ENCODE data around the gene SHCBP1L. TPM values are rescaled to one million over a fixed set of nuclear protein-coding genes. Genes with fewer than 3 reads are reported as not detected.
A peak's percentile ranks its signal among the peaks of the same experiment; 100 is the strongest.
"Not testable (repeated sequence)": the region's sequence is repeated elsewhere in the genome, so short reads cannot be mapped to it uniquely, and the experiment has no call there.

The SHCBP1L gene
- total RNA-seq, 1 experiment from 2014 or later = not detected

DNA sequence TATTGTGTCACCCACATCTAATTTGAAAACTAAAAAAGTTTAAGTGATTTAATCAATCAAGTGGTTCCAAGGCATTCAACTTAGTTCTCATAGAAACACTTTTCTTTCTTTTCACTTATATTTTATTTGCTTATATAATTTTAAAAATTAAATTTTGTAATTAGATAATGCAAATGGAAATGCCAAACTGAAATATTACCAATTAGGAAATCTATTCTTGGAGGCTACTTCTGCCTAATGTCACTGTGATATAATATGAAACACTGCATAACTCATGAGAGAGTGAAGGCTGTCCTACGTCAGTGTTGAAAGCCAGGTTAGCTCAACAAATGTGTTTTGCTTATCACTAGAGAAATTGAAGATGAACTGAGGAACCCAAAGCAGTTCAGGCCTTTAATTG, 18.3 kb upstream of the SHCBP1L start:
- no peak overlapping the region for H3K4me3 ChIP-seq
- no peaks in the 10 kb centered on the region for H3K27me3 ChIP-seq
- no peak for DNase-seq
- no peaks in the 10 kb centered on the region for H3K9me3 ChIP-seq
- no peaks in the 10 kb centered on the region for H3K36me3 ChIP-seq

DNA sequence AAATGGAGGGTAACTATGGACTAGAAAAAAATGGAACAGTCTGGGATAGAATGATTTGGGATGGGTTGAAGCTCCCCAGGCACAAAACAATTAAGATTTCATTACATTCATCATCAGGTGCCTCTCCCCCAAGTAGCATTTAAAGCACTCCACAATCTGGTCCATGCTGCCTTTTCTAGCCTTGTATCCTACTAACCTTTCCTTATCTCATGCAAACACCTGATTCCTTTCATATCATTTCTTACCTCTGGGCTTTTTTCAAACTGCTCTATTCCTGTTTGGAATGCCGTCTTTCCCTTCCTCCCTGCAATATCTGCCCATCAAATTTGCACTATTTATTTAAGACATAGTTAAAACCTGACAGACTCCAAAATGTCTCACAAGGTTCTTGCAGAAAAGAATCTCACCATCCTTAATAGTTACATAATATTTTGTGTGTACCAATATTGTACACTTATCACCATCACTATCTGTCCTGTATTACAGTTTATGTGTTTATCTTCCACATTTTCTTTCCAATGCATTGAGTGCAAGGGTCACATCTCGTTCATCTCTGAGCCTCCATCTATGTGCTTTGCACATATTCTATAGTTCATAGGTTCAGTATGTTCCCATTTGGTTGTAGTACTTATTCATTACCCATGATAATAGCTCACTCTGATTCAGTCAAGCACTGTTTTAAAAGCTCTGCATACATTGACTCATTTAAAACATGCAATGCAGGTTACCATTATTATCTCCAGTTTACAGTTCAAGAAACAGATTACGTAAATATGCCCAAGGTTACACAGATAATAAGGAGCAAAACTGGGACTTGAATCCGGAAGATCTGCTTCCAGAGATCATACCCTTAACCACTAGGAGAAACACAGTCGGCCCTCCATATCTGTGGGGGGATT, 16.1 kb upstream of the SHCBP1L start:
- Histone ChIP-seq H3K27me3 (no peaks in the 10 kb centered on the region), H3K36me3 (no peaks in the 10 kb centered on the region), H3K9me3 (no peaks in the 10 kb centered on the region), H3K4me3 (no peak overlapping the region)
- no peak for DNase-seq

DNA sequence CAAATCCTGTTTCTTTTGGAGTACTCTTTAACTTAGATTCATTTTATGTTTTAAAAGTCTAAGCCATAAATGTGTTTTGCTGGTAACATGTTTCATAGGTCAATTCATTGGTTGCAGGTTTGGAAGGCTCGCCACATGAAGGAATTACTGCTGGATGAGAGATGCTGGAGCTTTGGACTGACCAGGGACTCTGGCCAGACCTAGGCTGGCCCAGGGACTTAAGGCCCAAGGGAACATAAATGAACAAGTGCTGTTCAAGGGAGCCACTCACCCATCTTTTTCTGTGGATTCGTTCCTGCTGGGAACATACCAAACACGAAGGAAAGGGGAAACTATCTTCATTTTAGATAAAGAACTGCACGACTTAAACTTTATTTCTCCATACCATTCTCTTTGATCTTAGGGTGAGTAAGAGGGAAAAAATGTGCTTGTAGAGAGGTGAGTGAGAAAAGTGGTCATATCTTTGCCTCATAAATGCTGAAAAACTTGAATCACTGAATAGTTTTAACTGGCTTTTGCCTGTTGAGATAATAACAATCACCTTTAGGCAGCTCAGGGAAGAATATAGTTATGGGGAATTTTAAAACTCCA, 15.3 kb upstream of the SHCBP1L start:
- Histone ChIP-seq H3K27me3 (no peaks in the 10 kb centered on the region), H3K36me3 (no peaks in the 10 kb centered on the region), H3K4me3 (no peak overlapping the region), H3K9me3 (no peaks in the 10 kb centered on the region)
- DNase-seq = no peak

DNA sequence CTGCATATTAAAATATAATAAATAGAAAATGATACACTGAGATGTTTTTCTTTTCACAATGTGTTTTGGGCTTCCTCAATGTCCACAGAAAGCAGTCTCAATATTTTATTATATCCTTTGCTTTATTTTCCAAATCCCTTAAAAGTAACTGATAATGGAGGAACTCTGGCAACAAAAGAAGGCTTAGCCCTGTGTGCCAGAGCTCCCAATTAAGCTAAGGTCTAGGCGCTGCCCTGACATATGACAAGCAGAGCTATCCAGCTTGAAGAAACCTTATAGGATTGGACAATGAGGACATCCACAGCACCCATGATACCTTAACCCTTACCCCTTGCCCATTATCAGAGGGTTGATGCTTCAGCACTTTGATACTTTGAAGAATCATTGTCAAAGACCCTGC, 12.9 kb upstream of the SHCBP1L start:
- Histone ChIP-seq H3K4me3 (no peak overlapping the region), H3K9me3 (no peaks in the 10 kb centered on the region), H3K27me3 (no peaks in the 10 kb centered on the region), H3K36me3 (no peaks in the 10 kb centered on the region)
- no peak for DNase-seq

DNA sequence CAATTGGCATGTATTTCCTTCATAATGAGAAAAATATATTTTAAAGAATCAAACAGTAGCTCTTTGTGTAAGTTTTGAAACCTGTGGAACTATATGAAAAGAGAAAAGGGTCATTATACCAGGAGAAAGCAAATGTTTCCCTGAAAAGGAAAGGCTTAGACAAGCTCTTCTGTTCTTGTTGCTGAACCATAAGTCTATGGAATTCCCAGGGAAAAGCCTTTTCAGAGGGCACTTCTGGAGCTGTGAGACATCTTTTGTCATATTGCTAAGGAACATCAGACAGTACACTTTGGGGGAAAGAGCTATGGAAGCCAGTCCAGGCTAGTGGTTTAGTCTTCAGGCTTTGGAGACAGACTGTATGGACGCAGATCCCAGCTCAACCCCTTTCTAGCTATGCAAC, 12.1 kb upstream of the SHCBP1L start:
- Histone ChIP-seq H3K27me3 (no peaks in the 10 kb centered on the region), H3K4me3 (no peak overlapping the region), H3K9me3 (no peaks in the 10 kb centered on the region), H3K36me3 (no peaks in the 10 kb centered on the region)
- DNase-seq = no peak

DNA sequence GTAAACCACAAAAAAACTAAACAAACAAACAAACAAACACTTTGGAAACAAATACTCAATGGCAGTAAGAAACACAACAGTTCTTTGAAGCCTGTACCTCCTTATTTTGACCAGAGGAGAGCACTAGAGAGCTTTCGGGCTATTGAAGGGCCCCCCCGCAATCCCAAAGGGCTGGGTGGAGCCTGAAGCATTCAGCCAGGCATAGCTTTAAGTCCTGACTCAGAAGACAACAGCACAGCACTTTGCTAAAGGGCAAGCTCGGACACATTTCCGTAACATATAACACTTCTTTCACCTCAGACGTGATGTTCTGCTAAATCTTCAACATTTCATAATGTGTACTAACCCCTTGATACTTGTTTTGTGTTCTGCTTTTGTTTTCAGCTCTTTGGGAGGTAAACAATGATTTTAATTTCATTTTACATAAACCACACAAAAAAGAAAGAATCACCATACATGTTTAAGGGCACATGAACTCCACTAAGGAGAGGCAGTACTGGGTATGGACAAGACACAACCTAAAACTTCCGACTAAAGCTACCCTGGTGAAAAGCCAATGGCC, 9.7 kb upstream of the SHCBP1L start:
- no peaks in the 10 kb centered on the region for H3K27me3 ChIP-seq
- H3K9me3 ChIP-seq = no peaks in the 10 kb centered on the region
- H3K4me3 ChIP-seq = peak overlapping the region; percentile 41
- H3K36me3 ChIP-seq = no peaks in the 10 kb centered on the region
- peak; percentile 81 for DNase-seq

DNA sequence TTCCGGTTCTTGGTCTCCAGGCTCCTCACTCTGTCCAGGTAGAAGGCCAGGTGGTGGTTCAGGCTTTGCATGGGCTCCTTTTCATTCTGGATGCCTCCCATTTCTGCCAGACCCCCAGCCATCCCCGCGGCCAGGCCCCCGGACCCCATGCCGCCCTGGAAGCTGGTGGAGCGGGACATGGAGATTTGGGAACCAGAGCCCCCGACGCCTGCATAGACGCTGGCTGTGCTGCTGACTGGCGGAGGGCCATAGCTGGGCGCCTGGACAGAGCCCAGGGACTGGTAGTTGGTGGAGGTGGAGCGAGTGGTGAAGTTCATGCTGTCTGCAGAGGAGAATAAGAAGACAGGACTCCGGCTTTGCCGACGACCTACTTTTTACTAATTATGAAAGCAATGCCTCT, 7.1 kb upstream of the SHCBP1L start:
- H3K4me3 ChIP-seq = no peak overlapping the region
- 0 out of 2 replicates have a peak, but pooled peaks cover 2% of the 10 kb centered on the region for H3K9me3 ChIP-seq
- DNase-seq = no peak
- no peaks in the 10 kb centered on the region for H3K27me3 ChIP-seq
- H3K36me3 ChIP-seq = no peaks in the 10 kb centered on the region

DNA sequence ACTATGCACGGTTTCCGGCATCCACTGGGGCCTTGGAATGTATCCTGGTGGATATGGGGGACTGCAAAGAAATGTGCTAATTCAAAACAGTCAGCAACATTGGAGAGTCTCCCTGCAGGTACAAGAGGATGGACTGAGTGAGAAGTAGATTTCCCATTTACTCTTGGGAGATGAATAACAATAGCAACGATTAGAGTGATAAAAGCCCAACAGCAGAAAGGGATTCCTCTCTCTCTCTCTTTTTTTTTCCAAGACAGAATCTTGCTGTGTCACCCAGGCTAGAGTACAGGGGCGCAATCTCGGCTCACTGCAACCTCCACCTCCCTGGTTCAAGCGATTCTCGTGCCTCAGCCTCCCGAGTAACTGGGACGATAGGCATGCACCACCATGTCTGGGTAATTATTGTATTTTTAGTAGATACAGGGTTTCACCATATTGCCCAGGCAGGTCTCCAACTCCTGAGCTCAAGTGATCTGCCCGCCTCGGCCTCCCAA, 5.0 kb upstream of the SHCBP1L start:
- Histone ChIP-seq H3K9me3 (0 out of 2 replicates have a peak, but pooled peaks cover 2% of the 10 kb centered on the region), H3K4me3 (no peak overlapping the region), H3K27me3 (no peaks in the 10 kb centered on the region), H3K36me3 (no peaks in the 10 kb centered on the region)
- no peak for DNase-seq

DNA sequence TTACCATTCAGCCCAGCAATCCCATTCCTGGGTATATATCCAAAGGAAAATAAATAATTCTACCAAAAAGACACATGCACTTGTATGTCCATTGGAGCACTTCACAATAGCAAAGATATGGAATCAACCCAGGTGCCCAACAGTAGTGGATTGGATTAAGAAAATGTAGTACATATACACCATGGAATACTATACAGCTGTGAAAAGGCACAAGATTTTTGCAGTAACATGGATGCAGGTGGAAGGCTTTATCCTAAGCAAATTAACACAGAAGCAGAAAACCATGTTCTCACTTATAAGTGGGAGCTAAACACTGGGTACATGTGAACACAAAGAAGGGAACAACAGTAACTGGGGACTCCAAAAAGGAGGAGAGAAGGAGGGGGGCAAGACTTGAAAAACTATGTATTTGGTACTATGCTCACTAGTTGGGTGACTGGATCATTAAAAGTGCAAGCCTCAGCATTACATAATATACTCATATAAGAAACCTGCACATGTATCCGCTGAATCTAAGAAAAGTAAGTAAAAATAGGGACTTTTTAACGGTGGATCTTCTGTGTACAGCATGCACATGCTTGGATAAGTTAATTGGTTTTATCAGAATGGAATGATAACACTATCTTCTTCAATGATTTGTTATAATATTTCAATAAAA, 3.9 kb upstream of the SHCBP1L start:
- DNase-seq = no peak
- no peaks in the 10 kb centered on the region for H3K27me3 ChIP-seq
- 0 out of 2 replicates have a peak, but pooled peaks cover 2% of the 10 kb centered on the region for H3K9me3 ChIP-seq
- no peaks in the 10 kb centered on the region for H3K36me3 ChIP-seq
- no peak overlapping the region for H3K4me3 ChIP-seq

DNA sequence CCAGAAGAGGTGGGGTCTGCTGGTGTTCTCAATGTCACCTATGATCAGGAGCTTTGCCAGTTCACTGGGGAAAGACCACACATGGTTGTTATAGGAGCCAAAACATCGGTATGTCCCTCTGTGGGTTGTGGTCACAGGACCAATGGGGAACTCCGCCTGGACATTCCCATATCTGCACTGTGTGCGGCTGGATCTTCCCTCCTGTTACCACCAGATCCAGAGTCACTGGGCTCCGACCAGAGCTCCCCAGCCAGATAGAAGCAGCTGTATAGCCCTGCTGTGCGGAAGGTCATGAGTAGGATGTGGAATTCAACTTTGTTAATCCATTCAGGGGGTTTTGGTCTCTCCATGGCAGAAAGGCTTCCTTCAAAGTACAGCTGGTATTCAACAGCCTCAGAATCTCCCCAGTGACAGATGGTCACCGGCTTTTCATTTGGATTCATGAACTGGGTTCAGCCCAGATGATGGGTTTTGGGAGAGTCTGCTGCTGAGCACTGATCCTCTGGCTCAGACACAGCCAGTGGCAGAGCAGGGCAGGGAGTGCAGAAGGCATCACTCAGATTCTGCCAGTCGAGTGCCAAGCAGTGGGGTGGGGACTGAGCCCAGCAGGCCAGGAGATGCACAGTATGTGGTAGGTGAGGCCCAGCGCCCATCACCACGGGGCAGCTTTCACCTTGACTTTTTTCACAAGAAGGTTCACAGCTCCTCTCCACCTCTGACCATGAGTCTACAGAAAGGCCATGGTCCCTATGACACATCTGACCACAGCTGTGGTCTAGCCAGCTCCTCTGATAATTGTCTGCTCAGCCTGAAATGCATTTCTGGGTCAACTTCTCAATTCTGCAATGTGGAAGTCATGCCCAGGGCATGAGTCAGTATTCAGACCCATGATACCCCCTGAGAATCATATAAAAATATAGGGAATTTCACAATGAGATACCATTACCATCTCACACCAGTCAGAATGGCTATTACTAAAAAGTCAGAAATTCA, 2.9 kb upstream of the SHCBP1L start:
- H3K9me3 ChIP-seq = 0 out of 2 replicates have a peak, but pooled peaks cover 2% of the 10 kb centered on the region
- H3K36me3 ChIP-seq = no peaks in the 10 kb centered on the region
- no peaks in the 10 kb centered on the region for H3K27me3 ChIP-seq
- no peak overlapping the region for H3K4me3 ChIP-seq
- peak; percentile 91 for DNase-seq

DNA sequence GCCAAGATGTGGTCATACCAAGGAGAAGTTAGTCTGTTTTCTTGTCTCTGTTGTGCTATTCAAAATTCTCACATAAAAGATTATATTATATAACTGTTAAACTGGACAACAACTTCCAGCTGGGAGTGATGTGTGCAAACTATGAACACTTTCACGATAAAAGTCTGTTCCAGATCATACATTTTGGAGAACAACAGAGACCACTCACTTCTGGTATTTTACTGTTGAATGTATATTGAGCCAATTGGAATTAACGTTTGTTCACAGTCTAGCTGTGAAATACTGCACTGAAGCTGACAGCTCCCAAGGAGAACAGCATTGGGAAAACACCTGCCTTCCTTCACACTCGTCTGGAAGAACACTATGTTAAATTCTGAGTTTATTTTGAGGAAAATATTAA, 860 bp upstream of the SHCBP1L start:
- H3K27me3 ChIP-seq = no peaks in the 10 kb centered on the region
- H3K4me3 ChIP-seq = no peak overlapping the region
- H3K9me3 ChIP-seq = 0 out of 2 replicates have a peak, but pooled peaks cover 2% of the 10 kb centered on the region
- DNase-seq = no peak
- no peaks in the 10 kb centered on the region for H3K36me3 ChIP-seq

DNA sequence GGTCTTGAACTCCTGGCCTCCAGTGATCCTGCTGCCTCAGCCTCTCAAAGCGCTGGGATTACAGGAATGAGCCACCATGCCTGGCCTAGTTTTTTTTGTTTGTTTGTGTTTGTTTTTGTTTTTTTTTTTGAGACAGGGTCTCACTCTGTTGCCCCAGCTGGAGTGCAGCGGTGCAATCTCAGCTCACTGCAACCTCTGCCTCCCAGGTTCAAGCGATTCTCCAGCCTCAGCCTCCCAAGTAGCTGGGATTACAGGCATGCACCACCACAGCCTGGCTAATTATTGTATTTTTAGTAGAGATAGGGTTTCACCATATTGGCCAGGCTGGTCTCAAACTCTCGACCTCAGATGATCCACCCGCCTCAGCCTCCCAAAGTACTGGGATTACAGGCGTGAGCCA, 9.6 kb downstream of the SHCBP1L start:
- H3K27me3 ChIP-seq, DNase-seq, H3K36me3 ChIP-seq, H3K9me3 ChIP-seq, H3K4me3 ChIP-seq: not testable (repeated sequence)

DNA sequence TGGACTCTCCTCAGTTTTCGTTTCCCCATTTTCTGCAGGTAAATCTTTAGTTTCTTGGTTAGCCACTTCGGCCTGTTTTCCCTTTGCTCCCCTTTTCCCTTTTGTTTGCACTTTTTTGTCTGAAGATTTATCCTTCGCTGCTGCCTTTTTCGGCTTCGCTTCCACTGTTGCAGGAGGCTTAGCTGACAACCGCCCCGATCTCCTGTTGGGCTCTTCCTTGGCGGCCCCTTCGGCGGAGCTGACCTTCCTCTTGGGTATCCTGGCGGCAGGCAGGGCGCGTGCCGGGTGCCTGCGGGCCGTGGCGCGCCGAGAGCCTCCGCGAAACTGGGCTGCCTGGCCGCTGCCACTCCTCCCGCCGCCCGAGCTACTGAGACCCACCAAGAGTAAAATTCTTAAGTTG, 10.8 kb downstream of the SHCBP1L start:
- not testable (repeated sequence) for DNase-seq, H3K9me3 ChIP-seq, H3K36me3 ChIP-seq, H3K27me3 ChIP-seq, H3K4me3 ChIP-seq

DNA sequence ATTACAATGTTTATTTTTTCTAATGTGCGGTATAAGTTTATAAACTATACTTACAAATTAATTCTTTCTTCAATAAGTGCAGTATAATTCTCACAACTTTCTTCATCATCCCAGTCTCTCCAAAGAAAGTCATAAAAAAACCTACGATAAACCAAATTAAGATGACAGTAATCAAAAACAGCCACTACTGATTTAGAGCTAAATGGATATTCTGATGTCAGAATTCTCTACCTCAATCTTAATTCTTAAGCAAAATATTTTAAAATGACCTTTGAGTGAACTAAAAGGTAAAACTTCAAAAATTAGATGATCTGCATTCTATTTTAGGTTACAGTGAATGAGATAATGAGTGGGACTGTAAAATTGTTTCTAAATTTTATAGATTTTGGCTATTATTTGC, 13.6 kb downstream of the SHCBP1L start:
- DNase-seq = no peak
- Histone ChIP-seq H3K36me3 (no peaks in the 10 kb centered on the region), H3K9me3 (peaks cover 6% of the 10 kb centered on the region), H3K4me3 (no peak overlapping the region), H3K27me3 (no peaks in the 10 kb centered on the region)

DNA sequence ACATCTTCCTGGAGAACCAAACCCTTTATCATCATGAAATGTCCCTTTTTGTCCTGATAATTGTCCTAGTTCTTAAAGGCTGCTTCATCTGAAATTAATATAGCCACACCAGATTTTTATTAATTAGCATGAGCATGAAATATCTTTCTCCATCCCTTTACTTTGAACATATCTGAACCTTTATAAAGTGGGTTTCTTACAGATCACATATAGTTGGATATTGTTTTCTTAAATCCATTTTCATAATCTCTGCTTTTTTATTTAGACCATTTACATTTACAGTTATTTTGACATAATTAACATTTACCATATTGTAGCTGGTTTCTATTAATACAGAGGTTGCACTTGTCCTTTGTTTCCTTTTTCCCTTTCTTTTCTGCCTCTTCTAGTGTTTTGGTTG, 17.2 kb downstream of the SHCBP1L start:
- Histone ChIP-seq H3K27me3 (no peaks in the 10 kb centered on the region), H3K4me3 (no peak overlapping the region), H3K9me3 (peaks cover 6% of the 10 kb centered on the region), H3K36me3 (no peaks in the 10 kb centered on the region)
- DNase-seq = no peak

DNA sequence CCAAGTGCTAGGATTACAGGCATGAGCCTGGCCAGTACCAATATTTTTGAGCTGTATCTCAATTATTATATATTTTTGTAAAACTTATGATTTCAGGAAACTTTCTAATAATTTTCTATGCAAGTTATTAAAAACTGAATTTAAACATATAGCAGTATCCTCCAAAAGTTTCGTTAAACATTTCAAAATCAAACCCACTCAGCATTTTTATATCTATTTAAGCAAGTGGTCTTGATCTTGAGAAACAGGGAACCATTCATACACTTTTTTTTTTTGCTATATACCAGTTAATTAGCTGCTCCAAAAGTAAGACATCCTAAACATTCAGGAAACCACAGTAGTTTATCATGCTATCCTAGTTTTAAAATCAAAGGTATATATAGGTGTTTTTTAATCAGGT, 22.0 kb downstream of the SHCBP1L start:
- no peak for DNase-seq
- Histone ChIP-seq H3K36me3 (no peaks in the 10 kb centered on the region), H3K9me3 (peaks cover 6% of the 10 kb centered on the region), H3K4me3 (no peak overlapping the region), H3K27me3 (no peaks in the 10 kb centered on the region)
